GM19395 (cell line): ENCODE measurements around the gene FSTL4.

Source experiments
- ATAC-seq: cut with Tn5 transposase; IDR thresholded peaks from one replicate; pipeline ENCODE4 v1.9.1; 2021; ENCODE audit warnings: mild to moderate bottlenecking, moderate library complexity; ENCODE audit not compliant: unreplicated experiment

Gene FSTL4

GRCh38 chr5:133309166-133309795, 303.1 kb downstream of the FSTL4 start:
- no peak for ATAC-seq

DNA sequence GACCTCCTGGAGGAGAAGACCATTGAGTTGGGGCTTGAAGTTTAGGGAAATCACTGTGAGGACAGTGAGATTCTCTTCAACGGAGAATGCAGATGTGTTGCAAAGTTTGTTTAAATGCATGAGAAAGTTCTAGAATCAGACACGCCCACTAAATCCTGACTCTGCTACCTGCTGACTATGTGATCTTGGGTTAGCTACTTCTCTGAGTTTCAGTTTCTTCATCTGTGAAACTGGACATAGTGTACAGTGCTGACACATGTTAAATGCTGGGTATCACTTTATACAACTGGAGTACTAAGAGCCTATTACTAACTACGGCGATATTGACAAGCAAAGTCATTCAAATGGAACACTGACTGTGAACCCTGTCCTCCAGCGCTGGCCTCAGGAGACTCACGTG, 305.1 kb downstream of the FSTL4 start:
- ATAC-seq, result peak; percentile 73

DNA sequence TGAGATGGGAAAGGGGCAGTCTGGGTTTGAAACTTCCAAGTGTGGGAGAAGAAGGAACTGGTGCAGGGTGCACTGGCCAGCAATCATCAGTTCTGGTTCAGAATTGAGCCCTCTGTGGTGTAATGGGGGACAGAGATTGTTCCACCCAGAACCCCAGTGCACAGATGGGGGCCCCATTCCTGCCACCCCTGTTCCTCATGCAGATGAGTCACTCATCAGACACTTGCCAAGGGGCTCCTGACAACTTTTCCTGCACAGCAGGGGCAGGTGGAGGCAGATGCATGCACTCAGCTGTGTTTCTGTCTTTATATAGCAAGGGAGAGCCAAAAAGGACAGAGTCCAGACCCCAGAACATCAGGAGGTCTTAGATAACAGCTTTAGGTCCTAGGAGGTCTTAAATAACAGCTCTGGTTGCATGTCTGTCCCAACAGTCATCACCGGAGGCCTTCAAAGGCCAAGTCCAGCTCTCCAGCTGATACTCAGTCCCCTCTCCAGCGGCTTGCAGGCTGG, 307.6 kb downstream of the FSTL4 start:
- no peak for ATAC-seq

DNA sequence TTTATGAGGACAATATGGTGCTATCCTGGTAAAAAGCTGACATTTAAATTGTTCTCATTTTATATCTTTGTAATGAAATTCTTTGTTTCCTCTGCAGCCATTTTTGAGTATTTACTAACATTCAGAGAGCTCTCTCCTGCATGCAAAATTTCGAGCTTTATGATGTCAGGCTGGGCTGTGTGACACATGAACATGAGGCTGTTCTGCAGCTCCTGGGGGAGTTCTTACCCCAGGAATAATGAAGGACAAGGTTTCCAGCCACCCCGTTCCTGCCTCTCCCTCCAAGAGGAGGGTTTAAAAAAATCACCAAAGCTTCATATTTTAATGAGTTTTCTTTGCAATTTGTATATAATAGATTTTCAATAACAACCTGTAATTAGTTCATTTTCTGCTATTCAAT, 308.2 kb downstream of the FSTL4 start:
- no peak for ATAC-seq

- no peak for ATAC-seq
Measured at GRCh38 chr5:133303298-133303697, 309.0 kb downstream of the FSTL4 start.

DNA sequence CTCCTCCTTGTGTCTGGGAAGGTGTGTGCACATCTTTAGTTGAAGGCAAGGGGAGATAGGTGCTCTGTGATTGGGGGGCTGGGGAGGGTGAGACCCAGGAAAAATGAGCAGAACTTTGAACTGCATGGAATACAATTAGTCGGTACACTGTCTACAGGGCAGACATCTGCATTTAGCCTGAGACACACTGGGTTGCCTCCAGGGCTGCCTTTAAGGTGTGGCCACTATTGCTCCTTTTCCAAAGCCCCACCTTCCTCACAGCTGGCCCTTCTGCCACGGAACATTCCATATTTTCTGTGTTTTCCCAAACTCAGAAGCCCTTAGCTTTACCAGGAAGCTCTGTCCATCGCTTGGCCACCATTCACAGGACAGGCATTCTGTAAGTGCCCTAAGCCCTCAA, 312.6 kb downstream of the FSTL4 start:
- ATAC-seq, result no peak

GRCh38 chr5:133299021-133299420, 313.3 kb downstream of the FSTL4 start:
- no peak for ATAC-seq

- no peak for ATAC-seq
Measured at GRCh38 chr5:133298447-133298846, 313.9 kb downstream of the FSTL4 start.

DNA sequence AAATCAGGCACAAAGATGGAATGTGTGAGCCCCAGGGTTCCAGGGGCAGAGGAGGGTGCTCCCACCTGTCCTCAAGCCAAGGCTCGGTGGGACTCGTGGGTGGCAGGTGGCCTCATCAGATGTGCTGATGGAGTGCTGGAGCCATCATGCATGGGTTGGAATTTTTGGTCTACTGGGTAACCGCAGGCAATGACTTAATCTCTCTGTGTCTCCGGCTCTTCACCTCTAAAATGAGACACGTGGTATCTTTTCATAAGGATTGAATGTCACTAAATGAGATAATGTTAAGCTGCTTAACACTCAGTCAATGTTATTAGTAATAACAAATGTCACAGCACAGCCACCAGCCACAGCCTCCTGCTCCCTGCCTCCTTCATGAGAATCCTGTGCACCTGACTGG, 315.0 kb downstream of the FSTL4 start:
- ATAC-seq, result no peak

GRCh38 chr5:133296624-133297023, 315.7 kb downstream of the FSTL4 start:
- ATAC-seq, result no peak

GRCh38 chr5:133295520-133295919, 316.8 kb downstream of the FSTL4 start:
- ATAC-seq, result no peak

GRCh38 chr5:133294380-133294779, 318.0 kb downstream of the FSTL4 start:
- ATAC-seq, result no peak

DNA sequence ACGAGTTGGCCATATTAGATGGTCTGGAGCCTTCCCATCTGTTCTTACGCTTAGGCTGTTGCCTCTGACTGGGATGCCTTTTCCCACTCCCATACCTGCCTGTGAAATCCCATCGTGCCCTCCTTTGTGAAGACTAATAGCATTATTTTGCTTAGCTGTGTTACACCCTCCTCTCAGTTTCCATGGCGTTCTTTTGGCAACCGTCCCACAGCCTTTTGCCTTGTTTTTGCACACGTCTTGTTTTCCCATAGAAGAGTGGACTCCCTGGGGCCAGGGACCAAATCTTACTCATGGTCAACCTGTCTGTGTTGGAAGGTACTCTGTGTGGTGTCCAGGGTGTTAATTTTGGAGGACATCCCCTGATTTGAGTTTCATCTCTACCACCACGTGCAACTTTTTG, 318.4 kb downstream of the FSTL4 start:
- no peak for ATAC-seq

GRCh38 chr5:133292300-133292699, 320.0 kb downstream of the FSTL4 start:
- ATAC-seq, result no peak

DNA sequence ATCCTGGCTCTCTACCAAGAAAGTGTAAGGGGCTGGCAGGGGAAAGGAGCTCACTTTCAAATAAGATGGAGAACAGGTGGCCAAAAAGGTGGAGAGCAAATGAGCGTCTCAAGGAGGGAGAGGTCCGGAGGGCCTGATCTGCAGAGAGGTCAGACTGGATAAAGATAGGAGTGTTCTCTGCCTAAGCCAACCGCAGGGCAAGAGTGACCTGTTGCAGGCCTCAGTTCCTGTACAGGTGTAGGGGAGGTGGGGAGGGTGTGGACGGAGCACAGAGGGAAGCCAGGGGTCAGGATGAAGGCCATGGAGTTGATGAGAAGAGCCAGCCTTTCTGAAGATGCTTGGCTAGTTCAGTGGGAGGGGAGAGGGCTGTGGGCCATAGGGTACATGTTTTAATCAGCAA, 320.8 kb downstream of the FSTL4 start:
- ATAC-seq, result no peak

GRCh38 chr5:133290669-133291240, 321.6 kb downstream of the FSTL4 start:
- ATAC-seq, result no peak

- ATAC-seq, result no peak
Measured at GRCh38 chr5:133289686-133290367, 322.5 kb downstream of the FSTL4 start.

DNA sequence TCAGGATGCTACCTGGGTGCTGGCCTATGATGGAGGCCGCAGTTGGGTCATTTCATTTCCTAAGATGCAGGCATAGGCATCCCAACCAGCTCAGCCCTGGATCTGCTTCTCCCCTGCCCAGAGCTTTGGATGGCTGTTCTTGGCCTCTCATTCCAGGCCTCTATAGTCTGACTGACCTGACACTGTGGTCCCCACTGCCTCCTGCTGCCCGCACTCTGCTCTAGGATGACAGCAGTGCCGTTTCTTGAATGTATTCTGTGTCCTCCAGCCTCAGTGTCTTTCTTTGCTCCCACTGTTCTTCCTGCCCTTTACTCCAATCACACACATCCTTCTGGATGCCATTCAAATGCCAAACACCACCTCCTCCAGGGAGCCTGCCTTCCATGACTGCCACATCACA, 324.8 kb downstream of the FSTL4 start:
- no peak for ATAC-seq

- no peak for ATAC-seq
Measured at GRCh38 chr5:133286483-133286882, 325.9 kb downstream of the FSTL4 start.

DNA sequence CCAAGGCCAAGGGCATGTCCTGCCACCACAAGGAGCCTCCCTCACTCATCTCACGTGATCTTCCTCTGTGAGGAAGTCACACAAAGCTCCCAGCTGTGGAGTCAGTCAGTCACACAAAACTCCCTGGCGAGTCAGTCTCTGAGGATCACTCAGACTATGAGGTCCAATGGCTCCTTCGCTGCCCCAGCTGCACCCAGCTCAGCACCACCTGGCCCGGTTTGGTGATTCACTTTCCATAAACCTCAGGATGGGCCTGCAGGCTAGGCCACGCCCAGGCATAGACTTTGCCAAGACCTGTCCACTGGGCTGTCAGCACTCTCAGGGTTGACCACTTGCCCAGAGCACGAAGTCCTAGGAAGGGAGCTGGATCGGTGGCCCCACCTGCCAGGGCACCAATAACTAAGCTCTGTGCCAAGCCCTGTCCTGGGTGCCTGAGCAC, 326.7 kb downstream of the FSTL4 start:
- ATAC-seq, result no peak

- no peak for ATAC-seq
Measured at GRCh38 chr5:133284306-133284705, 328.0 kb downstream of the FSTL4 start.

- no peak for ATAC-seq
Measured at GRCh38 chr5:133278317-133278716, 334.0 kb downstream of the FSTL4 start.
